ENCODE measurements around the gene PIP4K2A.
"Not testable (repeated sequence)": the region's sequence is repeated elsewhere in the genome, so short reads cannot be mapped to it uniquely, and the experiment has no call there.

Gene PIP4K2A

GRCh38 chr10:22531441-22531840, 182.9 kb downstream of the PIP4K2A start:
- no peaks in the 10 kb centered on the region for H3K36me3 ChIP-seq (ENCODE audit: control insufficient read depth, insufficient read depth, low read length)
- WGBS, 2 experiments = 95 to 98% methylated on average over 2 of the region's 2 CpGs

DNA sequence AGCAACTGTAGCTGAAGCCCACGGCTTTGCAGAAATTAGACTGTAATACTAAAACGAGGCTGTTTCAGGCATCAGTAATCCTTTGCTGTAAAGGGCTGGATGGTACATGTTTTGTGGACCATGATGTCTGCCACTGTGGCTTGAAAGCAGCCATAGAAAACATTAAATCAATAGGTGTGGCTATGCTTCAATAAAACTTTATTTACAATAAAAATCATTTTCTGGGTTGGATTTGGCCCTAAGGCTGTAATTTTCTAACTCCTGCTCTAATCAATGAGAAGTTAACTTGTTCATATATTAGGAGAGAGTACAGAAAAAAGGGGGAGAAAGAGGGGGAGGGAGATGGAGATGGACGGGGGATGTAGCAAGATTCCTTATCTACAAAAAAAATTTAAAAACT, 183.4 kb downstream of the PIP4K2A start:
- Histone ChIP-seq H3K27ac (ENCODE audit: insufficient read depth, low read depth, low read length, poor library complexity, severe bottlenecking) (no peak overlapping the region), H3K4me3 (ENCODE audit: insufficient read depth, low read depth, low read length) (no peak overlapping the region), H3K4me1 (ENCODE audit: control insufficient read depth, insufficient read depth, low read length) (no peaks in the 10 kb centered on the region), H3K9me3 (ENCODE audit: control insufficient read depth, low read length) (no peaks in the 10 kb centered on the region), H3K36me3 (ENCODE audit: control insufficient read depth, insufficient read depth, low read length) (no peaks in the 10 kb centered on the region), H3K27me3 (ENCODE audit: control insufficient read depth, insufficient read depth, low read length, poor library complexity, severe bottlenecking) (no peaks in the 10 kb centered on the region)
- WGBS, 2 experiments = 91 to 95% methylated on average over 3 of the region's 3 CpGs

More at GRCh38 chr10:22531441-22531840, 182.9 kb downstream of the PIP4K2A start:
- Histone ChIP-seq H3K4me3 (ENCODE audit: insufficient read depth, low read depth, low read length) (no peak overlapping the region), H3K27ac (ENCODE audit: insufficient read depth, low read depth, low read length, poor library complexity, severe bottlenecking) (no peak overlapping the region), H3K27me3 (ENCODE audit: control insufficient read depth, insufficient read depth, low read length, poor library complexity, severe bottlenecking) (no peaks in the 10 kb centered on the region), H3K9me3 (ENCODE audit: control insufficient read depth, low read length) (no peaks in the 10 kb centered on the region), H3K4me1 (ENCODE audit: control insufficient read depth, insufficient read depth, low read length) (no peaks in the 10 kb centered on the region)

- no peaks in the 10 kb centered on the region for H3K36me3 ChIP-seq (ENCODE audit: control insufficient read depth, insufficient read depth, low read length)
- 98 to 100% methylated on average over 2 of the region's 2 CpGs for WGBS, 2 experiments
- H3K27me3 ChIP-seq (ENCODE audit: control insufficient read depth, insufficient read depth, low read length, poor library complexity, severe bottlenecking) = no peaks in the 10 kb centered on the region
- H3K27ac ChIP-seq (ENCODE audit: insufficient read depth, low read depth, low read length, poor library complexity, severe bottlenecking) = no peak overlapping the region
- no peaks in the 10 kb centered on the region for H3K4me1 ChIP-seq (ENCODE audit: control insufficient read depth, insufficient read depth, low read length)
- no peak overlapping the region for H3K4me3 ChIP-seq (ENCODE audit: insufficient read depth, low read depth, low read length)
- H3K9me3 ChIP-seq (ENCODE audit: control insufficient read depth, low read length) = no peaks in the 10 kb centered on the region
Observed at GRCh38 chr10:22527520-22527919, 186.9 kb downstream of the PIP4K2A start.

DNA sequence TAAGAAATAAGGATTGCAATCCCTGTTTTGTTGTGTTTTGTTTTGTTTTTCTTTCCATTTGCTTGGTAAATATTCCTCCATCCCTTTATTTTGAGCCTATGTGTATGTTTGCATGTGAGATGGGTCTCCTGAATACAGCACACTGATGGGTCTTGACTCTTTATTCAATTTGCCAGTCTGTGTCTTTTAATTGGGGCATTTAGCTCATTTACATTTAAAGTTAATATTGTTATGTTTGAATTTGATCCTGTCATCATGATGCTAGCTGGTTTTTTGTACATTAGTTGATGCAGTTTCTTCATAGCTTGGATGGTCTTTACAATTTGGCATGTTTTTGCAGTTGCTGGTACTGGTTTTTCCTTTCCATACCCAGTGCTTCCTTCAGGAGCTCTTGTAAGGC, 190.0 kb downstream of the PIP4K2A start:
- not testable (repeated sequence) for H3K4me1 ChIP-seq (ENCODE audit: control insufficient read depth, insufficient read depth, low read length); H3K9me3 ChIP-seq (ENCODE audit: control insufficient read depth, low read length)

DNA sequence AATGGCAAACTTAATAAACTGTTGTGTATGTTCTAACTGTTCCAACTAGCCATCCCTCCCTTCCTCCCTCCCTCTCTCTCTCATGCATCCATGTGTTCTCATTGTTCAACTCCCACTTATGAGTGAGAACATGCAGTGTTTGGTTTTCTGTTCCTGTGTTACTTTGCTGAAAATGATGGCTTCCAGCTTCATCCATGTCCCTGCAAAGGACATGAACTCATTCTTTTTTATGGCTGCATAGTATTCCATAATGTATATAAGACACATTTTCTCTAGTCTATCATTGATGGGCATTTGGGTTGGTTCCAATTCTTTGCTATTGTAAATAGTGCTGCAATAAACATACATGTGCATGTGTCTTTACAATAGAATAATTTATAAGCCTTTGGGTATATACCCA, 193.7 kb downstream of the PIP4K2A start:
- not testable (repeated sequence) for H3K27me3 ChIP-seq (ENCODE audit: control insufficient read depth, insufficient read depth, low read length, poor library complexity, severe bottlenecking); H3K27ac ChIP-seq (ENCODE audit: insufficient read depth, low read depth, low read length, poor library complexity, severe bottlenecking); H3K36me3 ChIP-seq (ENCODE audit: control insufficient read depth, insufficient read depth, low read length); H3K4me3 ChIP-seq (ENCODE audit: insufficient read depth, low read depth, low read length); H3K9me3 ChIP-seq (ENCODE audit: control insufficient read depth, low read length); H3K4me1 ChIP-seq (ENCODE audit: control insufficient read depth, insufficient read depth, low read length)

More for the DNA sequence above, 190.0 kb downstream of the PIP4K2A start:
- not testable (repeated sequence) for H3K36me3 ChIP-seq (ENCODE audit: control insufficient read depth, insufficient read depth, low read length); H3K27me3 ChIP-seq (ENCODE audit: control insufficient read depth, insufficient read depth, low read length, poor library complexity, severe bottlenecking); H3K27ac ChIP-seq (ENCODE audit: insufficient read depth, low read depth, low read length, poor library complexity, severe bottlenecking); H3K4me3 ChIP-seq (ENCODE audit: insufficient read depth, low read depth, low read length)

GRCh38 chr10:22518167-22518724, 196.1 kb downstream of the PIP4K2A start:
- H3K36me3 ChIP-seq (ENCODE audit: control insufficient read depth, insufficient read depth, low read length) = no peaks in the 10 kb centered on the region
- H3K27me3 ChIP-seq (ENCODE audit: control insufficient read depth, insufficient read depth, low read length, poor library complexity, severe bottlenecking) = no peaks in the 10 kb centered on the region
- H3K4me1 ChIP-seq (ENCODE audit: control insufficient read depth, insufficient read depth, low read length) = no peaks in the 10 kb centered on the region
- H3K4me3 ChIP-seq (ENCODE audit: insufficient read depth, low read depth, low read length) = no peak overlapping the region
- no peak overlapping the region for H3K27ac ChIP-seq (ENCODE audit: insufficient read depth, low read depth, low read length, poor library complexity, severe bottlenecking)
- 98 to 100% methylated on average over 3 of the region's 3 CpGs for WGBS, 2 experiments
- no peaks in the 10 kb centered on the region for H3K9me3 ChIP-seq (ENCODE audit: control insufficient read depth, low read length)

GRCh38 chr10:22515009-22515408, 199.4 kb downstream of the PIP4K2A start:
- Histone ChIP-seq H3K27me3 (ENCODE audit: control insufficient read depth, insufficient read depth, low read length, poor library complexity, severe bottlenecking) (no peaks in the 10 kb centered on the region), H3K36me3 (ENCODE audit: control insufficient read depth, insufficient read depth, low read length) (no peaks in the 10 kb centered on the region), H3K27ac (ENCODE audit: insufficient read depth, low read depth, low read length, poor library complexity, severe bottlenecking) (no peak overlapping the region), H3K4me1 (ENCODE audit: control insufficient read depth, insufficient read depth, low read length) (no peaks in the 10 kb centered on the region), H3K9me3 (ENCODE audit: control insufficient read depth, low read length) (no peaks in the 10 kb centered on the region), H3K4me3 (ENCODE audit: insufficient read depth, low read depth, low read length) (no peak overlapping the region)
- WGBS, 2 experiments = 96 to 97% methylated on average over 3 of the region's 3 CpGs

DNA sequence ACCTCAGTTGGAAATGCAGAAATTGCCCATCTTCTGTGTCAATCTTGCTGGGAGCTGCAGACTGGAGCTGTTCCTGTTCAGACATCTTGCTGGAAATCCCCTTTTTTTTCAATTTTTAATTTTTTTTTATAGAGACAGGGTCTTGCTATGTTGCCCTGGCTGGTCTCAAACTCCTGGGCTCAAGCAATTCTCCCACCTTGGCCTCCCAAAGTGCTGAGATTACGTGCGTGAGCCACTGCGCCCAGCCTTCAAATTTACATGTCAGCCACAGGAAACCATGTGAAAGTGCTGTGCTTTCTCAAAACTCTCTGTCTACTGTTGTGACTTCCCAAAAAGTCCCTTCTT, 200.0 kb downstream of the PIP4K2A start:
- not testable (repeated sequence) for H3K27me3 ChIP-seq (ENCODE audit: control insufficient read depth, insufficient read depth, low read length, poor library complexity, severe bottlenecking); H3K36me3 ChIP-seq (ENCODE audit: control insufficient read depth, insufficient read depth, low read length); H3K27ac ChIP-seq (ENCODE audit: insufficient read depth, low read depth, low read length, poor library complexity, severe bottlenecking); H3K9me3 ChIP-seq (ENCODE audit: control insufficient read depth, low read length); H3K4me3 ChIP-seq (ENCODE audit: insufficient read depth, low read depth, low read length); H3K4me1 ChIP-seq (ENCODE audit: control insufficient read depth, insufficient read depth, low read length)
- WGBS, 2 experiments = 89 to 91% methylated on average over 3 of the region's 3 CpGs

- H3K4me3 ChIP-seq (ENCODE audit: insufficient read depth, low read depth, low read length); H3K36me3 ChIP-seq (ENCODE audit: control insufficient read depth, insufficient read depth, low read length); H3K27me3 ChIP-seq (ENCODE audit: control insufficient read depth, insufficient read depth, low read length, poor library complexity, severe bottlenecking); H3K9me3 ChIP-seq (ENCODE audit: control insufficient read depth, low read length); H3K27ac ChIP-seq (ENCODE audit: insufficient read depth, low read depth, low read length, poor library complexity, severe bottlenecking); H3K4me1 ChIP-seq (ENCODE audit: control insufficient read depth, insufficient read depth, low read length): not testable (repeated sequence)
- WGBS, 2 experiments = 26 to 27% methylated on average over 19 of the region's 19 CpGs
Observed at GRCh38 chr10:22513483-22514413, 200.6 kb downstream of the PIP4K2A start.

- H3K4me3 ChIP-seq (ENCODE audit: insufficient read depth, low read depth, low read length); H3K27me3 ChIP-seq (ENCODE audit: control insufficient read depth, insufficient read depth, low read length, poor library complexity, severe bottlenecking); H3K36me3 ChIP-seq (ENCODE audit: control insufficient read depth, insufficient read depth, low read length); H3K9me3 ChIP-seq (ENCODE audit: control insufficient read depth, low read length); H3K27ac ChIP-seq (ENCODE audit: insufficient read depth, low read depth, low read length, poor library complexity, severe bottlenecking); H3K4me1 ChIP-seq (ENCODE audit: control insufficient read depth, insufficient read depth, low read length): not testable (repeated sequence)
- 87 to 93% methylated on average over 5 of the region's 5 CpGs for WGBS, 2 experiments
Observed at GRCh38 chr10:22512015-22512414, 202.4 kb downstream of the PIP4K2A start.

All from ectodermal cell (in vitro differentiated cells).